ENCODE measurements around the gene NHEJ1.
A peak's percentile ranks its signal among the peaks of the same experiment; 100 is the strongest.

Gene NHEJ1

GRCh38 chr2:219123356-219124135, 37.1 kb downstream of the NHEJ1 start:
- no peak for TF ChIP-seq CTCF (conservative IDR thresholded peaks at IDR 0.05; ENCODE audit: low read depth, low read length)
- DNase-seq (ENCODE audit: low read depth), result no peak
- H3K4me3 ChIP-seq (ENCODE audit: low read depth, low read length), result no peak overlapping the region

GRCh38 chr2:219122202-219122980, 38.2 kb downstream of the NHEJ1 start:
- TF ChIP-seq CTCF (conservative IDR thresholded peaks at IDR 0.05; ENCODE audit: low read depth, low read length), result no peak
- H3K4me3 ChIP-seq (ENCODE audit: low read depth, low read length), result no peak overlapping the region
- no peak for DNase-seq (ENCODE audit: low read depth)

GRCh38 chr2:219120082-219120481, 40.5 kb downstream of the NHEJ1 start:
- no peak for DNase-seq (ENCODE audit: low read depth)
- TF ChIP-seq CTCF (conservative IDR thresholded peaks at IDR 0.05; ENCODE audit: low read depth, low read length), result no peak
- H3K4me3 ChIP-seq (ENCODE audit: low read depth, low read length), result no peak overlapping the region

- DNase-seq (ENCODE audit: low read depth), result peak; percentile 73
- peak; percentile 80 for TF ChIP-seq CTCF (conservative IDR thresholded peaks at IDR 0.05; ENCODE audit: low read depth, low read length)
- H3K4me3 ChIP-seq (ENCODE audit: low read depth, low read length), result no peak overlapping the region
Observed at GRCh38 chr2:219119422-219120043, 41.1 kb downstream of the NHEJ1 start.

- TF ChIP-seq CTCF (conservative IDR thresholded peaks at IDR 0.05; ENCODE audit: low read depth, low read length), result no peak
- DNase-seq (ENCODE audit: low read depth), result no peak
- no peak overlapping the region for H3K4me3 ChIP-seq (ENCODE audit: low read depth, low read length)
Observed at GRCh38 chr2:219118504-219118903, 42.1 kb downstream of the NHEJ1 start.

GRCh38 chr2:219116776-219117646, 43.6 kb downstream of the NHEJ1 start:
- H3K4me3 ChIP-seq (ENCODE audit: low read depth, low read length), result no peak overlapping the region
- TF ChIP-seq CTCF (conservative IDR thresholded peaks at IDR 0.05; ENCODE audit: low read depth, low read length), result no peak
- no peak for DNase-seq (ENCODE audit: low read depth)
